ENCODE data around the gene RGS6.

GRCh38 chr14:72049462-72049861, 117.2 kb downstream of the RGS6 start:
- no peak for TF ChIP-seq POLR2A (IDR thresholded peaks at IDR 0.05; ENCODE audit: low read length)
- TF ChIP-seq GATA1 (IDR thresholded peaks at IDR 0.05; ENCODE audit: low read depth, low read length), result no peak
